T-helper 9 cell (primary cell): ENCODE data around the gene GTF2H4.

Experiments used
- DNase-seq: peaks from one replicate; pipeline ENCODE4 v3.0.0-alpha.2; 2020

The GTF2H4 gene

DNA sequence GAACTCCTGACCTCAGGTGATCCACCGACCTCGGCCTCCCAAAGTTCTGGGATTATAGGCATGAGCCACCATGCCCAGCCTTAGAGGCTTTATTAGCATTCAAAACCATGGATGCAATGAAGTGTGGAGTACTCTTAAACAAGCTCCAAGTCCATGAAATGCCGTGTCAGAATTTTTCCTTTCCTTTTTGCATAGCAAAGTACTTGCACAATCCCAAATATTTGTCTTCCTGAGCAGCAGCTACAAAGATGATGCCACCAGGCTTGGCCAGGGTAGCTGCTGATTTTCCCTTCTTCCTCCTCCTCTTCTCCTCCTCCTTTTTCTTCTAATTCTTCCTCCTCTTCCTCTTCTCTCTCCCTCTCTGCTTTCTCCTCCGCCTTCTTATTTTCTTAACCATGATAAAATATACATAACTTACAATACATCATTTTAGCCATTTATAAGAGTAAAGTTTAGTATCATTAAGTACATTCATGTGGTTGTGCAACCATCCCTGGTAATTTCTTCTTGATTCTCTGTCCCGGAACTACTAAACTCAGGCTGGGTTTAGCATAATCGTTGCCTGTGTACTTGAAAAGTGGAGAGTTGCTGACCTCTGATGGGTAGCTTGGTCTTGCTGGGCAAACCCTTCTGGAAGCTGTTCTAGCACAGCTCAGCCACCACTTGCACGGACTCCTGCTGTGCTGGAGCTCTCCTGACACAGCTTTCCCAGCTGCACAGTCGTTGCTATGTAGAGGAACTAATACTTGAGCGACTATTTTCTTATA lies 53.1 kb downstream of the GTF2H4 start:
- DNase-seq, result no peak

DNA sequence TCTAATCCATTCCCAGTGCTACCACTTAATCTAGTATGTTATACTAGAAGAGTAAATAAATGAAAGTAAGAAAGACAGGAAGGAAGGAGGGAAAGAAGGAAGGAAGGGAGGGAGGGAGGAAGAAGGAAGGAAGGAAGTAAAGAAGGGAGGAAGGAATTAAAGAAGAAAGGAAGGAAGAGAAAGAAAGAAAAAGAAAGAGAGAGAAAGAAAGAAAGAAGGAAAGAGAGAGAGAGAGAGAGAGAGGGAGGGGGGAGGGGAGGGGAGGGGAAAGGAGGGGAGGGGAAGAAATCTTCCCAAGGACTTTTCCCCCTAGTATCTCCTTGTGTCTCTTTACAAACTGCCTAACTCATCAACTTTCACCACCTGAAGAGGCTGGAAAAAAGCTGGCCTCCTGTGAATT lies 54.7 kb downstream of the GTF2H4 start:
- DNase-seq, result no peak

DNA sequence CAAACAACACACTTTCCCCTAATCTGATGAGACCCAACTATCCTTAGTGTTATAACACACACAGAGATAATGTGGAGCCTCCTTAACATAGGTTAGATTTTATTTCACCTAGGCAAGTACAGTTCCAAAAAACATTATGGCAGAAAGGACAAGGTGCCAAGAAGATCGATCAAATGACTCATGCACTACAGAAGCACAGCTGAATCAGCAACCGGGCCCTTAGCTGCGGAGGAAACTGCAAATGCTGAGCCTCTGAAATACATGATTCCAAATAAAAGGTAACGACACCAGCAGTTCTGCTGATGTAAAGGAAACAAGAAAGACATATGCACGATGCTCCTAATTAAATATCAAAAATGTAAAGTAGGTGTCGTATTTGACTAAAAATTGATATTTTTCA lies 55.6 kb downstream of the GTF2H4 start:
- no peak for DNase-seq
